GM12891 (cell line): ENCODE measurements around the gene DDA1.

Experiments used
- POLR2A ChIP-seq: IDR thresholded peaks from 2 replicates; pipeline ENCODE4 v1.6.1; 2011; ENCODE audit warnings: low read depth, low read length, control low read depth
- POLR2AphosphoS5 ChIP-seq: IDR thresholded peaks from 2 replicates; pipeline ENCODE4 v1.6.1; 2011; ENCODE audit warnings: low read depth, low read length, control low read depth

GRCh38 chr19:17321655-17322489, 12.5 kb downstream of the DDA1 start:
- TF ChIP-seq POLR2AphosphoS5 (no peak), POLR2A (peak; percentile 47)
